ENCODE data around the gene CCDC85B. TPM values are rescaled to one million over a fixed set of nuclear protein-coding genes. Genes with fewer than 3 reads are reported as not detected.

CCDC85B gene
- total RNA-seq, 1 donor from 2014 or later = 40.7 TPM

GRCh38 chr11:65903715-65904114, 13.2 kb downstream of the CCDC85B start:
- DNase-seq (ENCODE audit: low read depth in 2 of 2) = no peak

- no peak for DNase-seq (ENCODE audit: low read depth in 2 of 2)
Measured at GRCh38 chr11:65906602-65907001, 16.1 kb downstream of the CCDC85B start.

- DNase-seq (ENCODE audit: low read depth in 2 of 2) = no peak
Measured at GRCh38 chr11:65907878-65908277, 17.4 kb downstream of the CCDC85B start.

- DNase-seq (ENCODE audit: low read depth in 2 of 2) = peak in 1 of 2 donors; percentile 63
Measured at GRCh38 chr11:65911682-65912568, 21.5 kb downstream of the CCDC85B start.

- peak in 1 of 2 donors; percentile 64 for DNase-seq (ENCODE audit: low read depth in 2 of 2)
Measured at GRCh38 chr11:65912845-65913244, 22.4 kb downstream of the CCDC85B start.

- DNase-seq (ENCODE audit: low read depth in 2 of 2) = no peak
Measured at GRCh38 chr11:65915101-65915820, 24.8 kb downstream of the CCDC85B start.

GRCh38 chr11:65915821-65916251, 25.4 kb downstream of the CCDC85B start:
- DNase-seq (ENCODE audit: low read depth in 2 of 2) = peak; percentile 68 to 96

- DNase-seq (ENCODE audit: low read depth in 2 of 2) = no peak
Measured at GRCh38 chr11:65916391-65916790, 25.9 kb downstream of the CCDC85B start.

- no peak for DNase-seq (ENCODE audit: low read depth in 2 of 2)
Measured at GRCh38 chr11:65917077-65917433, 26.6 kb downstream of the CCDC85B start.

- no peak for DNase-seq (ENCODE audit: low read depth in 2 of 2)
Measured at GRCh38 chr11:65917434-65918210, 27.1 kb downstream of the CCDC85B start.

GRCh38 chr11:65918211-65919140, 28.0 kb downstream of the CCDC85B start, which contains the start of gene C11orf68:
TSS of gene C11orf68 (minus strand) at chr11:65919062. CDS start at chr11:65919031, 31 bp downstream.
- DNase-seq (ENCODE audit: low read depth in 2 of 2) = peak in 1 of 2 donors; percentile 53

- DNase-seq (ENCODE audit: low read depth in 2 of 2) = peak; percentile 92 to 99
Measured at GRCh38 chr11:65919141-65919572, 28.7 kb downstream of the CCDC85B start, which contains the start of gene DRAP1. TSS of gene DRAP1 (plus strand) at chr11:65919426. CDS start at chr11:65919502, 76 bp downstream.

GRCh38 chr11:65919573-65920371, 29.3 kb downstream of the CCDC85B start:
- no peak for DNase-seq (ENCODE audit: low read depth in 2 of 2)

GRCh38 chr11:65920372-65920802, 29.9 kb downstream of the CCDC85B start:
- no peak for DNase-seq (ENCODE audit: low read depth in 2 of 2)

- DNase-seq (ENCODE audit: low read depth in 2 of 2) = no peak
Measured at GRCh38 chr11:65921033-65921555, 30.6 kb downstream of the CCDC85B start.

GRCh38 chr11:65921876-65922275, 31.4 kb downstream of the CCDC85B start:
- no peak for DNase-seq (ENCODE audit: low read depth in 2 of 2)

GRCh38 chr11:65922565-65922964, 32.1 kb downstream of the CCDC85B start:
- no peak for DNase-seq (ENCODE audit: low read depth in 2 of 2)

GRCh38 chr11:65925397-65925796, 34.9 kb downstream of the CCDC85B start:
- DNase-seq (ENCODE audit: low read depth in 2 of 2) = no peak

- DNase-seq (ENCODE audit: low read depth in 2 of 2) = no peak
Measured at GRCh38 chr11:65927904-65928397, 37.5 kb downstream of the CCDC85B start.

All from dermis microvascular lymphatic vessel endothelial cell (primary cell).